Upper lobe of left lung (tissue), 4 donors: ENCODE data around the gene CRYBA2.

Experiments used
- POLR2AphosphoS5 ChIP-seq, 2 donors: sonication (generic); formaldehyde crosslinking; IDR thresholded peaks; one replicate each; pipeline ENCODE4 v1.5.1; 2017; ENCODE audit warnings: antibody characterized with exemption in 2 of 2
- TF ChIP-seq, protein P1 (sequence below), 6 experiments: fragments of 450-650 bp in 4 of 6; fragments of 200-600 bp in 2 of 6; sonication (generic) in 2 of 6; IDR thresholded peaks; one replicate each; pipeline ENCODE4 v1.5.1; 2016 to 2019; ENCODE audit warnings: antibody characterized with exemption in 6 of 6

- TF ChIP-seq, protein P1, sequence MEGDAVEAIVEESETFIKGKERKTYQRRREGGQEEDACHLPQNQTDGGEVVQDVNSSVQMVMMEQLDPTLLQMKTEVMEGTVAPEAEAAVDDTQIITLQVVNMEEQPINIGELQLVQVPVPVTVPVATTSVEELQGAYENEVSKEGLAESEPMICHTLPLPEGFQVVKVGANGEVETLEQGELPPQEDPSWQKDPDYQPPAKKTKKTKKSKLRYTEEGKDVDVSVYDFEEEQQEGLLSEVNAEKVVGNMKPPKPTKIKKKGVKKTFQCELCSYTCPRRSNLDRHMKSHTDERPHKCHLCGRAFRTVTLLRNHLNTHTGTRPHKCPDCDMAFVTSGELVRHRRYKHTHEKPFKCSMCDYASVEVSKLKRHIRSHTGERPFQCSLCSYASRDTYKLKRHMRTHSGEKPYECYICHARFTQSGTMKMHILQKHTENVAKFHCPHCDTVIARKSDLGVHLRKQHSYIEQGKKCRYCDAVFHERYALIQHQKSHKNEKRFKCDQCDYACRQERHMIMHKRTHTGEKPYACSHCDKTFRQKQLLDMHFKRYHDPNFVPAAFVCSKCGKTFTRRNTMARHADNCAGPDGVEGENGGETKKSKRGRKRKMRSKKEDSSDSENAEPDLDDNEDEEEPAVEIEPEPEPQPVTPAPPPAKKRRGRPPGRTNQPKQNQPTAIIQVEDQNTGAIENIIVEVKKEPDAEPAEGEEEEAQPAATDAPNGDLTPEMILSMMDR (IDR thresholded peaks at IDR 0.05): no peak
- TF ChIP-seq POLR2AphosphoS5 (IDR thresholded peaks at IDR 0.05): no peak
These were observed 42.7 kb upstream of the CRYBA2 start for GRCh38 chr2:219035942-219036341.
